Gastroesophageal sphincter (tissue), 3 donors: Measurements from ENCODE around the gene SCYGR3.

Experiments used
- EP300 ChIP-seq: sonication (generic); formaldehyde crosslinking; IDR thresholded peaks from one replicate; pipeline ENCODE4 v1.6.1; 2017; ENCODE audit warnings: antibody characterized with exemption, mild to moderate bottlenecking
- POLR2A ChIP-seq, 2 donors: fragments of 450-650 bp; IDR thresholded peaks; one replicate each; pipeline ENCODE4 v1.6.1; 2017; ENCODE audit warnings: antibody characterized with exemption in 2 of 2, mild to moderate bottlenecking in 2 of 2, moderate library complexity in 1 of 2
- POLR2AphosphoS5 ChIP-seq: sonication (generic); formaldehyde crosslinking; IDR thresholded peaks from one replicate; pipeline ENCODE4 v1.6.1; 2017; ENCODE audit warnings: antibody characterized with exemption
- TF ChIP-seq, protein P1 (sequence below), 4 experiments: fragments of 200-600 bp in 2 of 4; fragments of 450-650 bp in 2 of 4; sonication (generic) in 1 of 4; IDR thresholded peaks; one replicate each; pipeline ENCODE4 v1.5.1; 2017 to 2019; ENCODE audit warnings: antibody characterized with exemption in 4 of 4, mild to moderate bottlenecking in 2 of 4, moderate library complexity in 2 of 4

DNA sequence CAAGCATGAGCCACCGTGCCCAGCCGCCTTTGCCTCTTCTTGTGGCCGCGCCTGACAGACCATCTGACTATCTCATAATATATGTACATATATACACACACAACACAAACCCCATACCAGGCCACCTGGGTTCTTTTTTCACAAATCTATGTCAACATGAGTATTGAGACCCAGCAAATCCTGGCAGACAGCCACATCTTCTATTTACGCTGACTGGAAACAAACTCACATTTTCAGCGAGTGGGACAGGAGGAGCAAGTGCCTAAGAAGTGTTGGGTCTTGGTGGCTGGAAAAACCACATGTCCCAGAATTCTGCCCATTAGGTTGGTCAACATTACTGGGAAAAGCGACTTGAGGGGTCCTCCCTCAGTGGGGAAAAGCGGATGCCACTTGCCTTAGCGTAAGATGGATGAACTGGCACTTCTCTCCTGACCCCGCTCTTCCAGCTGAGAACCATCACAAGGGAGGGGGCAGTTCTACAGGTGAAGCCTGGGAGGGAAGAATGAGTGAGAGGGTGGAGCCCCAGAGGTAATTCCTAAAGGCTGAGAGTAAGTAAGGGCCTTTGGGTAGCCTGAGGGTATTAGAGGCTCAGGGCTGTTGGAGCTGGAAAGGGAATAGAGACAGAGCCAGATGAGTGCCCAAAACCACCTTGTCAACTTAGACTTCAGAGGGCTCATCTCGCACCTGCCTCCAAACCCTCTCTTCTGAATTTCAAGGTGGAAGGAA, 1.9 kb downstream of the SCYGR3 start:
- TF ChIP-seq, protein P1, sequence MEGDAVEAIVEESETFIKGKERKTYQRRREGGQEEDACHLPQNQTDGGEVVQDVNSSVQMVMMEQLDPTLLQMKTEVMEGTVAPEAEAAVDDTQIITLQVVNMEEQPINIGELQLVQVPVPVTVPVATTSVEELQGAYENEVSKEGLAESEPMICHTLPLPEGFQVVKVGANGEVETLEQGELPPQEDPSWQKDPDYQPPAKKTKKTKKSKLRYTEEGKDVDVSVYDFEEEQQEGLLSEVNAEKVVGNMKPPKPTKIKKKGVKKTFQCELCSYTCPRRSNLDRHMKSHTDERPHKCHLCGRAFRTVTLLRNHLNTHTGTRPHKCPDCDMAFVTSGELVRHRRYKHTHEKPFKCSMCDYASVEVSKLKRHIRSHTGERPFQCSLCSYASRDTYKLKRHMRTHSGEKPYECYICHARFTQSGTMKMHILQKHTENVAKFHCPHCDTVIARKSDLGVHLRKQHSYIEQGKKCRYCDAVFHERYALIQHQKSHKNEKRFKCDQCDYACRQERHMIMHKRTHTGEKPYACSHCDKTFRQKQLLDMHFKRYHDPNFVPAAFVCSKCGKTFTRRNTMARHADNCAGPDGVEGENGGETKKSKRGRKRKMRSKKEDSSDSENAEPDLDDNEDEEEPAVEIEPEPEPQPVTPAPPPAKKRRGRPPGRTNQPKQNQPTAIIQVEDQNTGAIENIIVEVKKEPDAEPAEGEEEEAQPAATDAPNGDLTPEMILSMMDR (IDR thresholded peaks at IDR 0.05) = no peak
- TF ChIP-seq EP300 (no peak), POLR2A (IDR thresholded peaks at IDR 0.05) (no peak), POLR2AphosphoS5 (no peak)
